Activated CD4-positive, CD25-positive, alpha-beta regulatory T cell treated with anti-CD3 and anti-CD28 coated beads, Interleukin-2, amount 50 U/mL, for 16 hours (primary cell): Measurements from ENCODE around the gene SFXN5.

Experiments
- DNase-seq: peaks from one replicate; pipeline ENCODE4 v3.0.0-alpha.2; 2020; ENCODE audit warnings: low read depth, low spot score

Gene SFXN5

DNA sequence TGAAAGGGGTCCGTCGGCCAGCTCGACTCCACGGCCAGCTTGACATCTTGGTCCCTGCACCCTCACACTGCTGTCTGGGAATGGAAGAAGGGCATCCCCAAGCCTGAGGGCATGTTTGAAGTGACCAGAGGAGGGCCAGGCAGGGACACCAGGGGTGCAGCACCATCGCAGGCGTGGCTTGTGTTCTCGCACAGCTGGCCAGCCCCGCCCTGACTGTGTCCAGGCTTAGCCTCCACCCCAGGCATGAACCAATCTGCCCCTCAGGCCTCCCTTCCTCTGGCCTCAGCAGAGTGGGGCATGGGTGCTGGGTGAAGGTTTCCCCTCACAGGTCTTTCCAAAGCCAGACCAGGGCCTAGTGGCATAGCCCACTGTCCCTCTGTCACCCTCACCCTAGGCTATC, 129.2 kb downstream of the SFXN5 start:
- DNase-seq: no peak

DNA sequence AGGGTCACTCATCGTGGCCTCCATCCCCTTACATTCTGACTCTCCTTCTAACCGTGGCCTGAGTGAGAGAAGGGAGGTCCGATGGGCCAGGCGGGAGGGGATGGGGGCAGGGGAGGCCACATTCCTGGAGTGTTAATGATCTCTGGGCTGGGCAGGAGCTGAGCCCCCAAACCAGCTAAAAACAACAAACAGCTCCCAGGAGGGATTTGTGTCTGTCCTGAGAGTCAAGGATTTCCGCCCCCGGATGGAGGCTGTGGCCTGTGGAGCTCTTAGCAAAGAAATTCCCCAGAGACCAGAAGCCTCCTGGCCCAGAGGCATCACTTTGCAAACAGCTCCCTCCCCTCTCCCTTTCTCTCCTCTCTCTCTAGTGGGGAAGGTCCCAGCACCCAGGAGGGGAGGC, 130.7 kb downstream of the SFXN5 start:
- DNase-seq: no peak

DNA sequence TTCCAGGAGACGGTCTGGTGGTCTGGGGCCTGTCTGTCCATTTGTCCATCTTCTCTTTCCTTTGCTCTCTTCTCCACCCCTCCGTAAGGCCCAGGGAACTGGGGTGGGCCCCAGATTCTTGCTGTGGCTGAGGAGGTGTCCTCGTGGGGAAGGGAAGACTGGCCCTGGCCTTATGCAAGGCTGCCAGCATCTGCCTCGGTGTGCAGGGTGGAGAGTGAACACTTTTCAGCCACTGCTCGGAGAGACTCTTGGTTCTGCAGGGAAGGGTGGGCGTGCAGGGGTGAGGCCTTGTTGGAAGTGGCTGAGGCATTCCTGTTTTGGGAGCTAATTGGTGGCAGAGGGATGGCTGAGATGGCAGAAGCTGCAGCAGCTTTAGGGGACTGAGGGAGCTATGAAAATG, 131.2 kb downstream of the SFXN5 start:
- no peak for DNase-seq

DNA sequence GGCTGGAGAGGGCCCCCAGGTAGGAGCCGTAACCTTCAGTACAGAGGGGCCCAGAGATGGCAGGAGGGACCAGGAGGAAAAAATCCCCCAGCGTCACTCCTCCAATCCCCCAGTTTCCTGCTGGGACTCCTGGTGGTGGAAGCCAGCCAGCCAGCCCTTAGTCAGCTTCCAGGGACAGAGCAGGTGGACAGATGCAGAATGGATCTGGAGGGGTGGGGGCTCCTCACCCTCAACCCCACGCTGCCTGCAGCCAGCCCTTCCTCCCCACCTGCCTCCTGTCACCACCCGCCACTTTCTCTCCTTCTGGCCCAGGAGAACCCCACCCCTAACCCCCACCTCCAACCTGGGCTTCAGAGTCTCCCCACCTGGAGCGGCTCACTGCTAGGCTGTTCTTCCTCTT, 133.1 kb downstream of the SFXN5 start:
- no peak for DNase-seq

DNA sequence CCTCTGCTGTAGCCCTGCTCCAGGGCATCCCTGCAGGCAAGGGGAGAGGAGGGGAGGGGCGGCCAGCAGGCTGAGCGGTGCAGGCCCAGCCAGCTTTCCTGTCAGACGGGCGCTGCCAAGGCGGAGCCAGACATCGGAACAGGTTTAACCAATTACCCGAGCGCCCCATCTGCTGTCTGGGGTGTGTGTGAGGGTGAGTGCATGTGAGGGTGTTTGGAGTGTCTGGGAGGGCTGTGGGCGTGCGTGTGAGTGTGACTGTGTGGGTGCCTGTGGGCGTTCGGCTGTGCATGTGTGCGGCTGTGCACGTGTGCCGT, 134.2 kb downstream of the SFXN5 start:
- DNase-seq: no peak

DNA sequence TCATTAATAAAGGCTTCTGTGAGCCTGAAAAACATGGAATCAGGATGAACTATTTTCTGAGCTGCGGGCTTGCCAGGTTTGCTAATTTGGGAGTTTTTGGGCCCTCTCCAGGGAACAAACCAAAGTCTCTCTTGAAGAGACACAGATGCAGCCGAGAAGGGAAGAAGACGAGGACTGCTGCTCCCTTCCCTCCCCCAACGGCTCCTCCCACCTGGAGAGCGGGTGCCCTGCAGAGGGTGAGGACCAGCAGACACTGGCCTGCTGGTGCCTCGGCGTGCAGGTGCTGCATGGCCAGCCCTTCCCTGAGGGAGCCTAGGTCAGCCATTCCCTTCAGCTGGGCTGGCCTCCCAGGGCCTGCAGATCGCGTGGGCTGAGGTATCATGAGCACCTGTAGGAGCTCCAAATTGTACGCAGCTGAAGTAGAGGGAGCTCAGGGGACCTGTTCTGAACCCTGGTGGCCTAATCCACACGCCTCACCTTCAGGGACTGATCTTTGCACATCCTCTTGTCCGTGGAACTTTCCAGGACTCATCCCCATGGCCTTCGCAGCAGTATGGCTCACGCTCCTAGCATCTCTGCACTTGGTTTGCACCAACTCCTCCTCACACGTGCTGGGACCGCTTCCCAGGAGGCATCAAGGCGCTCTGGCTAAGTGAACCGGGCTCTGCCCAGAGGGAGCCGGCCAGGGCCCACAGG, 134.7 kb downstream of the SFXN5 start:
- no peak for DNase-seq

DNA sequence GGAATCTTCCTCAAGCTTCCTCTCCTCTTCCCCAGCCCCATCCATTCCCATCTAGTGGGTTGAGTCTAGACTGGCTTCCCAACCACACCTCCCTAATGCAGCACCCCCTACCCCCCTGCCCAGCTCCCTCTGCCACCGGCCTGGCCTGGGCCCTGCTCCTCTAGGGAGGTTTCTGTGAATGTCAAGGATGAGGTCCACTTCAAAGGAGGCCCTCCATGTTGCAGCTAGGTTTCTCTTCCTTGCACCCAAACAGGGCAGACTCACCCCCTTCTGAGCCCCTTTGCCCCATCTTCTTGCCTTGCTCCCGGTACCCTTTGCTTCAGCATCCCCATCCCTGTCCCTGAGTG, 135.9 kb downstream of the SFXN5 start:
- DNase-seq: no peak

DNA sequence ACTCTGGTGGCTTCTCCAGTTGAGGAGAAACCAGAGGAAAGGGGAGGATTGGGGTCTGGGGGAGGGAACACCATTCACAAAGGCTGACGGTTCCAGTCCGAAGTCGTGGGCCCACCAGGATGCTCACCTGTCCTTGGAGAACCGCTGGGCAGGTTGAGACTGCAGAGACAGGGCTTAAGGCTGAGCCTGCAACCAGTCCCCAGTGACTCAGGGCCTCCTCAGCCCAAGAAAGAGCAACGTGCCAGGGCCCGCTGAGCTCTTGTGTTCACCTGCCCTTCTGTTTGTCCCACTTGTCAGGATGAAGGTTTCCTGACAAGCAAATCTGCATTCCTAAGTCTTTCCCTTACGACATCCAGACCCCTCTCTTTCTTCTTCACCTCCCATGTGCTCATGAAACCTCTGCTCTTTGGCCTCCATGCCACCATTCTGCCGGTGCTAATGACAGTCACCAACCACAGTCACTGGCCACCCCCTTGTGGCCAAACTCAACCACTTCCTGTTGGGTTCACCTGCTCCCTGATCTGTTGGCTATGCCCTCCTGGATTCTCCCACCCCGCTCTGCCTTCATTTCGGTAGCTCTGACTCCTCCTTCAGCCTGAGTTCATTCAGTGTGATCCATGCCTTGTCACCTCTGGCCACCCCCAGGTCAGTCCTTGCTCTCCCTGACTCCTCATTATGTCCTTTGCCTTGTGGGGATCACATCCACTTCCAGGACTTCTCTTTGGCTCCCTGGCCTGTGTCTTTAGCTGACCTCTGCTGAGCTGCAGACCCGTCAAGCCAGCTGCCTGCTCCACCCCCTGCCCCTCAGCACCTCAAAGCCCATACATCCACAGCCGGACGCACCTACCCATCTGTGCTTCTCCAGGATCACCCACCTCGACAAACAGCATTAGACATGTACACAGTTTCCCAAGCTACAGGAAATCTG, 136.6 kb downstream of the SFXN5 start:
- DNase-seq: no peak

DNA sequence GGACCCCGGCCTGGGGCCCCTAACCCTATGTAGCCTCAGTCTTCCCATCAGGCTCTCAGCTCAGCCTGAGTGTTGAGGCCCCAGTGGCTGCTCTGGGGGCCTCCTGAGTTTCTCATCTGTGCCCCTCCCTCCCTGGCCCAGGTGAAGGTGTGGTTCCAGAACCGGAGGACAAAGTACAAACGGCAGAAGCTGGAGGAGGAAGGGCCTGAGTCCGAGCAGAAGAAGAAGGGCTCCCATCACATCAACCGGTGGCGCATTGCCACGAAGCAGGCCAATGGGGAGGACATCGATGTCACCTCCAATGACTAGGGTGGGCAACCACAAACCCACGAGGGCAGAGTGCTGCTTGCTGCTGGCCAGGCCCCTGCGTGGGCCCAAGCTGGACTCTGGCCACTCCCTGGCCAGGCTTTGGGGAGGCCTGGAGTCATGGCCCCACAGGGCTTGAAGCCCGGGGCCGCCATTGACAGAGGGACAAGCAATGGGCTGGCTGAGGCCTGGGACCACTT, 137.8 kb downstream of the SFXN5 start:
- DNase-seq: no peak

DNA sequence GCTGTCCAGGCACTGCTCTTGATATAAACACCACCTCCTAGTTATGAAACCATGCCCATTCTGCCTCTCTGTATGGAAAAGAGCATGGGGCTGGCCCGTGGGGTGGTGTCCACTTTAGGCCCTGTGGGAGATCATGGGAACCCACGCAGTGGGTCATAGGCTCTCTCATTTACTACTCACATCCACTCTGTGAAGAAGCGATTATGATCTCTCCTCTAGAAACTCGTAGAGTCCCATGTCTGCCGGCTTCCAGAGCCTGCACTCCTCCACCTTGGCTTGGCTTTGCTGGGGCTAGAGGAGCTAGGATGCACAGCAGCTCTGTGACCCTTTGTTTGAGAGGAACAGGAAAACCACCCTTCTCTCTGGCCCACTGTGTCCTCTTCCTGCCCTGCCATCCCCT, 138.3 kb downstream of the SFXN5 start:
- no peak for DNase-seq

DNA sequence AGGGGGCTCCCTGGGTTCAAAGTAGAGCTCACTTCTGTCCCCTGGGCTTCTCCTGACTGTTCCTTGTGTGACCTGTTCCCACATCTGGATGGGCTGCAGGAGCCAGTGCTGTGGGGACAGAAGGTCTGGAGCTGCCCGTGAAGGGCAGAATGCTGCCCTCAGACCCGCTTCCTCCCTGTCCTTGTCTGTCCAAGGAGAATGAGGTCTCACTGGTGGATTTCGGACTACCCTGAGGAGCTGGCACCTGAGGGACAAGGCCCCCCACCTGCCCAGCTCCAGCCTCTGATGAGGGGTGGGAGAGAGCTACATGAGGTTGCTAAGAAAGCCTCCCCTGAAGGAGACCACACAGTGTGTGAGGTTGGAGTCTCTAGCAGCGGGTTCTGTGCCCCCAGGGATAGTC, 138.7 kb downstream of the SFXN5 start:
- DNase-seq: no peak

DNA sequence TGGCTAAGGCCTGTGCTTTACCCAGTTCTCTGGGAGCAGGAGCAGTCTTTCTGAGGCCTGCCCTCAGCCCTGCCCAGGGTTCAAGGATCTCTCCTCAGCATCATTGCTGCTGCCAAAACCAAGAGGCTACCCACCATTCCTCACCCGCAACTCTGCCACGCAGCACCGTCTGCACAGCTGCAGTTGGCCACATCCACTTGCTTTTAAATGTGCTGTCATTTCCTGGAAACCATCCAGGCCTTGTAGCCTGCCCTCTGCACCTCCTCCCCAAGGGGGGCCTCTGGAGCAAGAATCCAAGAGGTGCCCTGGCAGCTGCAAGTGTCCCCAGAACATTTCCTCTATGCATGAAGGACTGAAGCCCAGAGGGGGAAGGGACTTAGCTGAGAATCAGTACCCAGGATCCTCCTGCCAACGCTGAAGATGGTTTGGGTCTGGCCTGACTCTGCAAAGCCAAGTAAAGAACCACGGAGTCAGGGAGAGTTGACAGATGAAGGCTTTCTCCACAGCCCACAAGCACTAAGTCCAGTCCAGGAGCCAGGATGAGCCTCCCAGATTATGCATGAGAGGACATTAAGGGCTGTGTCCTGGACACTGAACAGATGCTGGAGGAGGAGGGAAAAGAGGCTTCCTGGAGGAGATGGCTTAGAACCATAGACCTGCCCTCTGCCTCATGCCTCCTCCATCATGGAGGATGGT, 139.3 kb downstream of the SFXN5 start:
- no peak for DNase-seq

DNA sequence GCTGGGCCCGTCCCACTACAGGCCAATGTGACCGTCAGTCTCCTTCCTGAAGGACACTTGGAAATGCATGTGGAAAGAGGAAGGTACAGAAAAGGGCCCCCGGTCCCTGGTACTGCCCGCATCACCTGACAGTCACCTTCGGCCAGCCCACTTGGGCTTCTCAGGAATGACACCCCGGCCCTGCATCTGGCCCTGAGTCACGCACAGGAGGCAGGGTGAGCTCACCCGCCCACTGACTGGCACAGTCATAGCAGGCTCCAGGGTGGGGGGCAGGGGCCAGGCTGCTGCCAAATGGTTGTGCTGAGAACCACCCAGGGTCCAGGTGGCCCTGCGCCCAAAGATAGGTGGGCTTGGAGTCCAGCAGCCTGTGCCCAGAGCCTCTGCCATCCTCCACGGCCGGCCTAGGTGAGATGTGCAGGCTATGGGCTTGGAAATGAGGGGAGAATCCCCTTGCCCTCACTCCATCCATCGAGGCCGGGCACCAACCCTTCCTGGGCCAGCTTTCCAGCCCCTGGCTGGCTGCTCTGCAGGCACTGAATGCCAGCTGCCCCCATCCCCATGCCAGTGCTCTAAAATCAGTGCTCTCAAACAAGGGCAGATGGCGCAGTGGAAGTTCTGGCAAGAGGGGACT, 140.1 kb downstream of the SFXN5 start:
- DNase-seq: no peak

DNA sequence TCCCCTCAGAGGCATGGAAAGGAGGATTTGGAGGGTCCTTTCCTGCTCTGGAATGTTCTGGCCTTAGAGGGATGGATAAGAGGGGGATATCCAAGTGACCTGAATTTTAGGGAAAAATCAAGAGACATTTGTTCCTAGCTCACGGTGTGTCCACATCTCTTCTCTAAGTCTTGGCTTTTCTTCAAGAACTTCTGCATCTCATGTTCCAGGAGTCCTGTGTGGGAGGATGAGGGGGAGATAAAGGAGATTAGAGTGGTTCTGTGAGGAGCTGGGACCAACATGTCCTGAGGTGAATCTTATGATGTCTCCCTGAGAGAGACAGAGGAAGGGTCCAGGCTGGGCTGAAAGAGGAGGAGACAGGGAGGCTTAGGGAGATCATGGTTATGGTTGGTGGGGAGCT, 142.5 kb downstream of the SFXN5 start:
- no peak for DNase-seq

DNA sequence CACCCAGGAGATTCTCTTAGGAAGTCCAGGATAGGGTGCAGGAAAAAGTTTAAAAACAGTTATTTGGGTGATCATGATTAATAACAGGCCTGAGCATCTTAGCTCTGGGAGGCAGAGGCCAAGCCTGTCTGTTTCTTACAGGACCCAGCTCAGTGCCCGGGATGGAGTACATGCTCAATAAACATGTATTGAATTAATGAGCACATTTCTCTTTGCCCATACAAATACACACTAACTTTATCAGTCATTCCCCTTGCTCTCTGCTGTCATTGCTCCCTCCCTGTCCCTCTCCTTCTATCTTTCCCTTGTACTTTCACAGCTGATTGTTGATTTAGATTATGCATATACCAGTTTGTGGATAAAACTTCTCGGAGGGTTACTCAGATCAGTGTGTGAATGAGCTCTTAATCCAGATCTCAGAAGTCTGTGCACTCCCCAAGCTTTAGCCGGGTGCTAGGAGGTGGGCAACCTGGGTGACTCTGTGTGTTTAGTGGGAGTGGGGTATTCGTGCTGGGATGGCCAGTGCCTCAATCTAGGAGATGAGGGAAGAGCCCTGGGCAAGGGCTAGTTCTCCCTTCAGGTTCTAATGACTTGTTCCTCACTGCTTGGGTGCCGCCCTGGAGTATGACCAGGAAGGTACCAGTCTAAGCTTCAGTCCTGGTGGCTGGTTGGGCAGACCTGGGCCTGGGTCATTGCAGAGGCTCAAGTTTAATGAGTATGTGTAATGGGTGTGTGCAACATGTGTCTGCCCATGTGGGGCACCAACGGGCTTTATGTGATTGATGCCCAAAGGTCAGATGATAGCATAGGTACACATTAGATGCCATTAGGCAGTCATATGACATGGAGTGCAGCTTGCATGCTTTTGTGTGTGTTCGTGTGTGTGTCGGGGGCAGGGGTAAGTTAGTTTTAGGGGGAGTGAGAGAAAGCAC, 143.6 kb downstream of the SFXN5 start:
- DNase-seq: no peak

DNA sequence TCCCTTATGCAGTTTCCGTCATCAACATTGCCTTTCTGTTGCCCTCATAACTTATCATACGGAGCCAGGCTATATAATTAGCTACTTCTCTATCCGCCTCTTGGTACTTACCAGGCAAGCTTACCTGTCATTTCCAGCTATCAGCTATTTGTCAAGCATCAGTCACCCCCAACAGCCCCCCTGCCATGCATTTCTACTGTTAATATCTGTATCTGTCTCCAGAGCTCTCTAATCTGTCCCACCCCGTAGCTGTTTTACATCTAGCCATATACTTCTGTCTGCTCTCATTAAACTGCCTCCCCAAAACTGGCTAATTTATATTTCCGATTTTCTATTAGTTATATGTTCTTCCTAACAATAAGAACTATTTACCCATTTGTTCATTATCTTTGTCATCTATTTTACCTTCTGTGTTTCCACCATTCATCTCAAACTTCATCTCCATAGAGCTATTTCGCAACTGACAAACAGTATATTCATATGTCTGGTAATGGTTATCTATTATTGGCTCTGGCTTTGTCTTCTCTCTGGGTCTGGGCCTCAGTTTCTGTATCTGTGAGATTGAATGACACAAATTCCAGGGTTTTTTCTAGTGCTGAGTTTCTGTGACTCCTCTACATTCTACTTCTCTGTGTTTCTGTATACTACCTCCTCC, 144.6 kb downstream of the SFXN5 start:
- DNase-seq: no peak

DNA sequence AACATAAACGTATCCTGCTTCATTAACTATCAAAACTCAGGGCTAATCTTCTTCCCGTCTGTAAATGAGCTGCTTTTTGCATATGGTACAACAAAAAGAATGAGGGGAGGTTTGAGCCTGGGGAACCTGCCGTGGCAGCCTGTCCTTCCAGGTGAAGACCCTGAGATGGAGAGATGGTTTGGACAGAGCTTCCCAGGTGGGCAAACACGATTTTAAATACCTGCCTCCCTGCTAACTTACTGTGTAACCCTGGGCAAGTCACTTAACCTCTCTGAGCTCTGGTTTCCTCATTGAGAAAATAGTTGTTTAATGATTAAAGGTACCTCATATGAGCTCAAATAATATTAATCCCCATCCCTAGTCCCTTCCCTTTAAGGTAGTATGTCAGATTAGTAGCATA, 145.1 kb downstream of the SFXN5 start:
- DNase-seq: no peak

DNA sequence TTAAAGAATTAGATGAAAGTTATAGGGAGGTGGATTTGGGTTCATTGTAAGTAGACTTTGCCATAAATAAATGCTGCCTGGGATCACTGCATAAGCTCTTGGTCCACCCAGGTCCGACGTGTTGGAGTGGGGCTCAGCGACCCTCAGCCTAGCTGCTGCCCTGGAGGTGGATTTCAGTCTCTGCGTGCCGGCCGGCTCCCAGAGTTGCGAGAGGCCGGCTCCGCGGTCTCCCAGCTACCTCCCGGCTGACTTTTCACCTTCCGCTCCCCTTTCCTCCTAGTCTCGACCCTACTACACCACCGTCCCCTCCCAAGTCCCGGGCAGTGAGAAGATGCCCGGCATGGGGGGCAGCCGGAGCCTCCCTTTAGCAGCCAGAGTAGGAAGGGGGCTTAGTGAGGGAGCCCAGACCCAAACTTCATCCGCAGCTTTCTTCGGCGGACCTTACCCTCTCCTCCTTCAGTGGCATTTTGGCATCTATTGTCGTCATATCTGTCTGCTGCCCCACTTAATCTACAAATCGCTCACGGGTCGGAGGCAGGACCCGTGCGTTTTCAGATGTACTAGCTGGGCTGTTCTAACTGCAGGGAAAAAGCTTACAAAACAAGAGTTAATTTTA, 146.1 kb downstream of the SFXN5 start:
- DNase-seq: no peak

DNA sequence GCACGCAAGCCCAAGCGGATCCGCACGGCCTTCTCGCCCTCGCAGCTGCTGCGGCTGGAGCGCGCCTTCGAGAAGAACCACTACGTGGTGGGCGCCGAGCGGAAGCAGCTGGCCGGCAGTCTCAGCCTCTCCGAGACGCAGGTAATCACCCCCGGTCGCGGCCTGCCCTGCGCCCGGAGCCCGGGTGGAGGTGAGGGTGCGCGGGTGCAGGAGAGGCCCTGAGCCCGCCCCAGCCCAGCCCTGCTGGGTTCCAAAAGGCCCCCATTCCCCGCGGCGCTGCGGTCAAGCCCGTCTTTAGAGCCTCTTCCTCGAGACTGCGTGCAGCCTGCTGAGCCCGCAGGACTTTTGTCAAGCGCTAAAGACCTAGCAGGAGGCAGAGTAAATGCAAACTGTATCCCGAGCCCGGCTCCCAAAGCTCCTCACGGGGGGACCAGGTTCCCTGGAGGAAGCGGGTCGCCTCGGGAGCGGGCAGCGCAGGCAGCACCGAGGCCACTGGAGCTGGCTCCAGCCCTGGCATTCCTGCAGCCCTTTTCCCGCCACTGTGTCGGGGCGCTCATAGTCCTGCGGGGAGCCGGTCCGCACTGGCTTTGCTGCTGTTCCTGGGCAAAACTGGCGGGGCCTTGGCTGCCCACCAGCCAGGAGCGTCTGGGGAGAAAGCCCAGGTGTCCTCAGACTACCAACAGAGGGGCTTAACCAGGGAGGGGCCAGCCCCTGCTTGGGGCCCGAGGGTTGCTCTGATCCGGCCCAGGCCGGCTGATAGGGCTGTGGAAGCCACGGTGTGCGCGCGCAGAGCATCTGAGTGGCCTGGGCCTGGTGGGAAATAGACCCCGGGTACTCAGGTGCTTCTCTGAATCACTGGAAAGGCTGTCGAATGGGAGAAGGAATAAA, 146.9 kb downstream of the SFXN5 start:
- no peak for DNase-seq
